Measurements from ENCODE around the gene MPPED2.

The MPPED2 gene

DNA sequence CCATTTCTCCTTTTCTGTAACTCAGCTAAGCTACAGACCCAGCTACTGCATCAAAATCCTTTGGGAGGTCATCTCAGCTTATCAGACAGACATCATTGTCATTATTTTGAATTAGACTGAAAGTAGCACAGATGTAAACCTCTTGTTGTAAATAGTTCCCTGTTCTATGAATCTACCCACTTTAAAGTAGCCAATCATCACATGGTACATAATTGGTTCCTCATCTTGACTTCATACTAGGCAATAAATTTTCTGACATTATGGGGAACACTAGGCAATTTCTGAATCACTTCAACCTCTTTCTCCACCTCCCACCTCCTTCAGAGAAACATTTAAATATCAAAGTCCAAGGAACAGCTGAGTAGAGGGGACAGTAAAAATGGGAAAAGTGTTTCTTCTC lies 47.9 kb downstream of the MPPED2 start:
- no peak overlapping the region for H3K4me3 ChIP-seq (replicated peaks; ENCODE audit: low read depth, low read length)
- TF ChIP-seq, protein P1, sequence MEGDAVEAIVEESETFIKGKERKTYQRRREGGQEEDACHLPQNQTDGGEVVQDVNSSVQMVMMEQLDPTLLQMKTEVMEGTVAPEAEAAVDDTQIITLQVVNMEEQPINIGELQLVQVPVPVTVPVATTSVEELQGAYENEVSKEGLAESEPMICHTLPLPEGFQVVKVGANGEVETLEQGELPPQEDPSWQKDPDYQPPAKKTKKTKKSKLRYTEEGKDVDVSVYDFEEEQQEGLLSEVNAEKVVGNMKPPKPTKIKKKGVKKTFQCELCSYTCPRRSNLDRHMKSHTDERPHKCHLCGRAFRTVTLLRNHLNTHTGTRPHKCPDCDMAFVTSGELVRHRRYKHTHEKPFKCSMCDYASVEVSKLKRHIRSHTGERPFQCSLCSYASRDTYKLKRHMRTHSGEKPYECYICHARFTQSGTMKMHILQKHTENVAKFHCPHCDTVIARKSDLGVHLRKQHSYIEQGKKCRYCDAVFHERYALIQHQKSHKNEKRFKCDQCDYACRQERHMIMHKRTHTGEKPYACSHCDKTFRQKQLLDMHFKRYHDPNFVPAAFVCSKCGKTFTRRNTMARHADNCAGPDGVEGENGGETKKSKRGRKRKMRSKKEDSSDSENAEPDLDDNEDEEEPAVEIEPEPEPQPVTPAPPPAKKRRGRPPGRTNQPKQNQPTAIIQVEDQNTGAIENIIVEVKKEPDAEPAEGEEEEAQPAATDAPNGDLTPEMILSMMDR (IDR thresholded peaks at IDR 0.05; ENCODE audit: low read length, missing control alignments): no peak
- DNase-seq (ENCODE audit: low read depth): no peak

DNA sequence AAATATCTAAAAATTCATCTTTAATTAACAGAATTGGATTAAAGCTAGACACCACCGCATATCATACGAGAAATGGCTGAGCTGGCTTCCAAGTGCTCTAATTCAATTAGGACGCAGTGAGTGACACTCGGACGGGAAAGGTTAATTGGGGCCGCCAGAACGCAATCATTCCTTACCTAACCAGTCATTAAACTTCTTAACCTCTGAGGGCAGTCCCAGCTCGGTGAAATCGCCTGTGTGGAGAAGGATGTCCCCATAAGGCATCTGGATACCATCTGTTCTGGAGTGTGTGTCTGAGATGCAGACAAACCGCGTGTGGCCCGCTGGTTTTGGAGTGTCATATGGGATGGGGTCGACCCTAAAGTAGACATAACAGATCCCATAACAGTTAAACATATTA lies 50.3 kb downstream of the MPPED2 start:
- H3K4me3 ChIP-seq (replicated peaks; ENCODE audit: low read depth, low read length): no peak overlapping the region
- TF ChIP-seq, protein P1 (IDR thresholded peaks at IDR 0.05; ENCODE audit: low read length, missing control alignments): no peak
- DNase-seq (ENCODE audit: low read depth): no peak

DNA sequence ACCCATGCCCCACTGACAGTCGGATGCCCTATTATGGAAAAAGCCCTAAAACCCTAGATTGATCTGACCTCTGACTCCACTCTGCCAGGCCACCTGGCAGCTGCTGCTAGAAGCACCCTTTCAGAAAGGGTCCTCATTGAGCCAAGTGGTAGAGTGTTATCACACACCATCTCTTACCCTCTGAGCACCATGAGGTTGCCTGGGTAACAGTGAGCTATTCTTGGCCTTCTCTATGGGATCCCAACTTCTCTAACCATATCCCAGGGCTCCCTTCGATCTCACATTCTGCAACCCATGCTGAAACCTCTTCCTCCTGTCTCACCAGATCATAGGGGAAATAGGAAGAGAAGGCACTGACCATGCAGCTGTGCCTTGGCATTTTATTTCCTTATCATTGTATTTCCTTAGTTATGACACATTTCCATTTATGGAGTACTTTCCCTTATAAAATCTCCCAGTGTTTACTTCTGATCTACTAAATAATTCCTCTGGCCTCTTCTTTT lies 52.7 kb downstream of the MPPED2 start:
- TF ChIP-seq, protein P1 (IDR thresholded peaks at IDR 0.05; ENCODE audit: low read length, missing control alignments): no peak
- H3K4me3 ChIP-seq (replicated peaks; ENCODE audit: low read depth, low read length): no peak overlapping the region
- no peak for DNase-seq (ENCODE audit: low read depth)

DNA sequence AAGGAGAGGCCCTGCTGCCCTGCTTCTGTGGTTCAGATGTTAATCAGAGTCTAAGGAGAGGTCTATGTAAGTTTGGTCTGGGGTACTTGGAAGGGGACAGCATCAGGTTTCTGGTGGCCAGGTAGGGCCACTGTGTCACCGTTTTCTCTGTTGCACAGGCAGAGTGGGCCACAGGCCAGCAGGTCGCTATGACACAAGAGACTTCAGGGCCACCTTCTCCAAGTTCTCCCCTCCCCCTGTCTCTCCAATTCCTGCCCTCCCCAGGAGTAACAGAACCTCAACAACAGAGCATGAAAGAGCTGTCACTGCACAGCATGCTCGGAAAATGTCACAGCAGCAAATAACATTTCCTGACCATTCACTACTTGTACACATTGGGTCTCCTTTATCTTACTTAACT lies 58.6 kb downstream of the MPPED2 start:
- DNase-seq (ENCODE audit: low read depth): no peak
- no peak overlapping the region for H3K4me3 ChIP-seq (replicated peaks; ENCODE audit: low read depth, low read length)
- TF ChIP-seq, protein P1 (IDR thresholded peaks at IDR 0.05; ENCODE audit: low read length, missing control alignments): no peak

DNA sequence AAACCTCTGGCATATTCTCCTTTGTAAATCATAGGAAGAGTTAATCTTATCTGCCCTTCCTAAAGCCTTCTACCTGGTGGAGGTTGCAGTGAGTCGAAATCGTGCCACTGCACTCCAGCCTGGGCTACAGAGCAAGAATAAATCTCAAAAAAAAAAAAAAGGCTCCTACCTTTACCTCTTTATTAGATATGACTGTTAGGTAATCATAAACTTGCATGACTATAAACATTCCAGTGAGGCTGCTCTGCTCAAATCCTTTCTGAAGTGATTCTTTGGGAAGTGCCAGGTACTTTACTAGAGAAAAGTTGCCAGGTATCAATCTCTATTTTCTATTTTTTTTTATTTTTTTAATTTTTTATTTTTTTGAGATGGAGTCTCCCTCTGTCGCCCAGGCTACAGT lies 59.6 kb downstream of the MPPED2 start:
- H3K4me3 ChIP-seq (replicated peaks; ENCODE audit: low read depth, low read length): no peak overlapping the region
- TF ChIP-seq, protein P1 (IDR thresholded peaks at IDR 0.05; ENCODE audit: low read length, missing control alignments): no peak
- DNase-seq (ENCODE audit: low read depth): no peak

DNA sequence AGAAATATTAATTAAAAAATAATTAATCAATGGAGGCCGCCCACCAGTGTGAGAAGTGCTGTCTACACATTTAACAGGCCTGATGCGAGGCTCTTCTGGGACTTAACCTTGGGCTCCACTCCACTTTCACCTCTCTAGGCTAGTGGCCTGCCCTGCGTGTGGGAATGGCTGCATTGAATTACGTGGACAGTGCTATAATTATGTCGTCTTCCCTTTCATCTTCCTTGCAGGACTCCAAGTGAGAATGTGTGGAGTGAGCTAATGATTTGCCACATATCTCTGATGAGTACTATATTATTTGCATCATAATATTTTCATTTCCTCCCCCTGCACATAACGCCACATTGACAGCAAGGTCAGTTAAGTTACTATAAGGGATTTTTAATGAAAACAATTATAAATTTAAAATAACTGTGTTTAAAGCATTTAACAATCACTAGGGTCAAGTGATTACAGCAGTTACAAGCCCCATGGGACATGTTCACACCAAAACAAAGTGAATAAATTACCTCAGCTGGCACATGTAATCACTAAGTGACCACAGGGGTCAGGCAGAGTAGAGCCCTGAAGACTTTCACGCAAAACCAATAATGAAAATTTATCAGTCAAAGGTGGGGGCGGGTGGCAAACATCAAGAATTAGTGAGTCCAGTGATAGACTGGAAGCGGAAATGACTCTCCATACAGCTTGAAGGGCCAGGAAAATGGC lies 63.5 kb downstream of the MPPED2 start:
- no peak for DNase-seq (ENCODE audit: low read depth)
- H3K4me3 ChIP-seq (replicated peaks; ENCODE audit: low read depth, low read length): no peak overlapping the region
- TF ChIP-seq, protein P1 (IDR thresholded peaks at IDR 0.05; ENCODE audit: low read length, missing control alignments): no peak

Measured in fibroblast of pulmonary artery (primary cell).